Measurements from ENCODE around the gene MYO1H. TPM values are rescaled to one million over a fixed set of nuclear protein-coding genes. Genes with fewer than 3 reads are reported as not detected.
"Not testable (repeated sequence)": the region's sequence is repeated elsewhere in the genome, so short reads cannot be mapped to it uniquely, and the experiment has no call there.

MYO1H gene
- total RNA-seq, 1 donor from 2014 or later, result not detected

DNA sequence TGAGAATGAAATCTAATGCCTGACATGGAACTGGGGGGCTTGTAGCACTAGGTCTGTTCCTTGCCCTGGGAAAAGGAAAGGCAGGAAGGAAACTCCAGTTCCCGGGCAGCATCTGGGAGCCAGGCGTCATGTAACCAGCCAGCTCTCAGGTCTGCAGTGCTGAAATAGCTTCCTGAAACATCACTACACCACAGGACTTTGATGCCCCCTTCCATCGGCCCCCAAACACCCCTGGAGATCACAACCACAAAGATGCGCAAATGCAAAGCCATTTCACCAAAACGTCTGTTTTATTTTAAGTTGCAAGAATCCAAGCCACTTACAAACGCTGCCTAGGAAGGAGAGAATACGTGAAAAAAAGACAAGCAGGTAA, 88.5 kb downstream of the MYO1H start:
- Histone ChIP-seq H3K4me3 (ENCODE audit: low read depth, low read length) (no peak overlapping the region), H3K36me3 (ENCODE audit: control insufficient read depth, insufficient read depth, low read length) (no peaks in the 10 kb centered on the region), H3K27me3 (ENCODE audit: control insufficient read depth, insufficient read depth, low read length) (no peaks in the 10 kb centered on the region)
- TF ChIP-seq CTCF (IDR thresholded peaks at IDR 0.05; ENCODE audit: insufficient read depth, low read length, poor library complexity, severe bottlenecking), result no peak
- DNase-seq (ENCODE audit: low read depth), result no peak

GRCh38 chr12:109439181-109439580, 91.5 kb downstream of the MYO1H start:
- Histone ChIP-seq H3K27me3 (ENCODE audit: control insufficient read depth, insufficient read depth, low read length) (no peaks in the 10 kb centered on the region), H3K4me3 (ENCODE audit: low read depth, low read length) (no peak overlapping the region), H3K36me3 (ENCODE audit: control insufficient read depth, insufficient read depth, low read length) (no peaks in the 10 kb centered on the region)
- TF ChIP-seq CTCF (IDR thresholded peaks at IDR 0.05; ENCODE audit: insufficient read depth, low read length, poor library complexity, severe bottlenecking), result no peak
- no peak for DNase-seq (ENCODE audit: low read depth)

GRCh38 chr12:109439951-109440350, 92.3 kb downstream of the MYO1H start:
- not testable (repeated sequence) for H3K27me3 ChIP-seq (ENCODE audit: control insufficient read depth, insufficient read depth, low read length); DNase-seq (ENCODE audit: low read depth); H3K36me3 ChIP-seq (ENCODE audit: control insufficient read depth, insufficient read depth, low read length); H3K4me3 ChIP-seq (ENCODE audit: low read depth, low read length)

DNA sequence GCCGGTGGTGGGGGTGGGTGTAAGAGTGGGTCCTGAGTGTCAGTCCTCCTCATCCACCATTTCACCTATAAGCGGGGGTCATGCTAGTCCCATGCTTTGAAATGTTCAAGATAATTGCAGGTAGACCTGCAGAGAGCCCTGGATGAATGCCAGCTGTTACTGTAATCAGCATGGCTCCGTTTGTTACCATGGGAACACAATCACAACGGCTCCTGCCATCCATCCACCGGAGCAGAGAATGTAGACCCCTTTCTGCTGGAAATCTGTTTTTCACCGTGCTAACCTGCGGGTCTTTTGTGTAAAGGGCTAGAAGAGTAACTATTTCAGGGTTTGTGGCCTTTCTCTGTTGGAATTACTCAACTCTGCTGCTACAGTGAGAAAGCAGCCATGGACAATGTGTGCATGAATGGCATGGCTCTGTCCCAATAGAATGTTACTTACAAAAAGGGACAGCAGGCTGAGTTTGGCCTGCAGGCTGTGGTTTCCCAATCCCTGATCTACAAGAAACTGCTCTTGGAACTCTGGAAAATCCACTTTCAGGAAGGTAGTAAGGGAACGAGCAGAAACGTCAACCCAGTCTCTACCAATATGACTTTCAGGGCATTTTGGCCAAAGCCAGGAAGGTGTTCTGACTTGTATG, 93.3 kb downstream of the MYO1H start:
- H3K27me3 ChIP-seq (ENCODE audit: control insufficient read depth, insufficient read depth, low read length), result no peaks in the 10 kb centered on the region
- H3K36me3 ChIP-seq (ENCODE audit: control insufficient read depth, insufficient read depth, low read length), result no peaks in the 10 kb centered on the region
- DNase-seq (ENCODE audit: low read depth), result no peak
- no peak for TF ChIP-seq CTCF (IDR thresholded peaks at IDR 0.05; ENCODE audit: insufficient read depth, low read length, poor library complexity, severe bottlenecking)
- H3K4me3 ChIP-seq (ENCODE audit: low read depth, low read length), result no peak overlapping the region

DNA sequence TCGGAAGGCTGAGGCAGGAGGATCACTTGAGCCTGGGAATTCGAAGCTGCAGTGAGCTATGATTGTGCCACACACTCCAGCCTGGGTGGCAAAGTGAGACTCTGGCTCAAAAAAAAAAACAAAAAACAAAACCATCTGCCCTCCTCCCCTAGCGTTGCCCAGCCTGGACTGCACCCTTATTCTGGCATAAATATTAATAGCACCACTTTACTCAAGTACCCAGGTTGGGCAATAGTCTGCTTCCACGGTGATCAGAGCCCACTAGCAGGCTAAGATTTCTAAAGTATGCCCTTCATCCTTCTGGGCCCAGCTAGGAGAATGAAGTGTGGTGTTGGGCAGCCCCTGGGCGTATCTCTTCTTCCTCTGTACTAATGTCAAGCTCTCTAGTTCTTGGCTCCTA, 96.1 kb downstream of the MYO1H start:
- Histone ChIP-seq H3K27me3 (ENCODE audit: control insufficient read depth, insufficient read depth, low read length) (no peaks in the 10 kb centered on the region), H3K4me3 (ENCODE audit: low read depth, low read length) (no peak overlapping the region), H3K36me3 (ENCODE audit: control insufficient read depth, insufficient read depth, low read length) (no peaks in the 10 kb centered on the region)
- TF ChIP-seq CTCF (IDR thresholded peaks at IDR 0.05; ENCODE audit: insufficient read depth, low read length, poor library complexity, severe bottlenecking), result no peak
- DNase-seq (ENCODE audit: low read depth), result no peak

DNA sequence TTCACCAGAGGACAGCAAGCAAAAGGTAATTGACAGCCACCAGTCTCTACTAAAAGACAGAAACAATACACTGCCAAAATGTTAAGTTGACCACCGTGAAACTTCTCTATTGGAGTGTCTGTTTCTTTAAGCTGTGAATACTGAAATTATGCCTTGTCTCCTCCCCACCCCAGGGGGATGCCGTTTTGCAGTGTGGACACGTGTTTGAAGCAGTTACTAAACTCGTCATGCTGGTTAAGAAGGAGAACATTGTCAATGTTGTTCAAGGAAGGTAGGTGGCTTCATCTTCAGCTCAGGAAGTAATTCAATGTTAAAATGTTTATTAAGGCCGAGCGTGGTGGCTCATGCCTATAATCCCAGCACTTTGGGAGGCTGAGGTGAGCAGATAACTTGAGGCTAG, 96.6 kb downstream of the MYO1H start:
- no peak for TF ChIP-seq CTCF (IDR thresholded peaks at IDR 0.05; ENCODE audit: insufficient read depth, low read length, poor library complexity, severe bottlenecking)
- Histone ChIP-seq H3K4me3 (ENCODE audit: low read depth, low read length) (no peak overlapping the region), H3K27me3 (ENCODE audit: control insufficient read depth, insufficient read depth, low read length) (no peaks in the 10 kb centered on the region)

More for the DNA sequence above, 96.6 kb downstream of the MYO1H start:
- no peaks in the 10 kb centered on the region for H3K36me3 ChIP-seq (ENCODE audit: control insufficient read depth, insufficient read depth, low read length)
- no peak for DNase-seq (ENCODE audit: low read depth)
